Prostate gland (tissue), 2 donors: ENCODE results near the gene CNDP2. TPM values are rescaled to one million over a fixed set of nuclear protein-coding genes. Genes with fewer than 3 reads are reported as not detected.

ENCODE experiments used
- DNase-seq: peaks from one replicate; pipeline ENCODE4 v3.0.0-alpha.2; 2019; ENCODE audit warnings: low spot score
- H3K27ac ChIP-seq, 2 donors: fragments of 200-600 bp; sonication (generic); 2 replicates each; pipeline ENCODE4 v1.5.1; 2017 to 2019
- H3K27me3 ChIP-seq: fragments of 200-600 bp; sonication (generic); replicated peaks from 2 replicates; pipeline ENCODE4 v1.5.1; 2019; ENCODE audit not compliant: insufficient read depth
- H3K36me3 ChIP-seq, 2 donors: fragments of 200-600 bp; sonication (generic); 1 replicate in 1 of 2; 2 replicates in 1 of 2; pipeline versions ENCODE4 v1.5.1 to v1.8.1; 2017 to 2019
- H3K4me1 ChIP-seq: fragments of 200-600 bp; sonication (generic); replicated peaks from 2 replicates; pipeline ENCODE4 v1.5.1; 2019
- H3K4me3 ChIP-seq, 2 donors: fragments of 200-600 bp; sonication (generic); 2 replicates each; pipeline ENCODE4 v1.5.1; 2017 to 2019
- H3K9me3 ChIP-seq: fragments of 200-600 bp; sonication (generic); 2 replicates; pipeline ENCODE4 v1.5.1; 2017
- CTCF ChIP-seq, 4 experiments: fragments of 200-600 bp in 2 of 4; fragments of 450-650 bp in 2 of 4; sonication (generic) in 2 of 4; IDR thresholded peaks; 1 replicate in 3 of 4; 2 replicates in 1 of 4; pipeline ENCODE4 v1.5.1; 2016 to 2019; ENCODE audit warnings: antibody characterized with exemption in 4 of 4, mild to moderate bottlenecking in 2 of 4, moderate library complexity in 2 of 4
- POLR2A ChIP-seq: fragments of 450-650 bp; IDR thresholded peaks from one replicate; pipeline ENCODE4 v1.6.1; 2016; ENCODE audit warnings: antibody characterized with exemption, mild to moderate bottlenecking
- POLR2AphosphoS5 ChIP-seq: sonication (generic); formaldehyde crosslinking; IDR thresholded peaks from one replicate; pipeline ENCODE4 v1.6.1; 2017; ENCODE audit warnings: antibody characterized with exemption
- WGBS: methylation state at CpG from one replicate; pipeline ENCODE4 v1.1.5; 2018; 5-methylcytosine and 5-hydroxymethylcytosine counted together
- intact Hi-C: fragments of 100-400 bp; cut with DNase I; formaldehyde crosslinking; loops from one replicate; pipeline ENCODE4 v1.14.2; 2022
- total RNA-seq, 2 donors: library from RNA; depleted of rRNA; stranded (reverse); fragments of >200 nt; gene quantifications; one replicate each; pipeline ENCODE4 v1.1.0, GENCODE V29; 2016

Gene CNDP2
- total RNA-seq, 2 donors from 2014 or later = 144 to 294 TPM

GRCh38 chr18:74518456-74519295 is 22.5 kb downstream of the CNDP2 start:
- TF ChIP-seq CTCF (IDR thresholded peaks at IDR 0.05) = no peak
- no peak for TF ChIP-seq POLR2A
- TF ChIP-seq POLR2AphosphoS5 = no peak
- intact Hi-C loops = no loop called here

GRCh38 chr18:74519320-74520095 is 23.3 kb downstream of the CNDP2 start:
- no peak for DNase-seq
- no peaks in the 10 kb centered on the region for H3K9me3 ChIP-seq
- no peaks in the 10 kb centered on the region for H3K27me3 ChIP-seq
- no peak overlapping the region for H3K4me3 ChIP-seq
- intact Hi-C loops = no loop called here
- TF ChIP-seq POLR2AphosphoS5 = no peak
- TF ChIP-seq POLR2A = no peak
- no peak for TF ChIP-seq CTCF (IDR thresholded peaks at IDR 0.05)
- H3K4me1 ChIP-seq = no peaks in the 10 kb centered on the region
- peaks cover 0 to 39% of the 10 kb centered on the region in 2 donors for H3K36me3 ChIP-seq
- 93% methylated on average over 16 of the region's 18 CpGs for WGBS
- H3K27ac ChIP-seq = no peak overlapping the region

More at GRCh38 chr18:74518456-74519295, 22.5 kb downstream of the CNDP2 start:
- Histone ChIP-seq H3K36me3 (peaks cover 0 to 39% of the 10 kb centered on the region in 2 donors), H3K27ac (no peak overlapping the region), H3K4me1 (no peaks in the 10 kb centered on the region), H3K4me3 (no peak overlapping the region), H3K9me3 (no peaks in the 10 kb centered on the region), H3K27me3 (no peaks in the 10 kb centered on the region)
- no peak for DNase-seq
- WGBS = 83% methylated on average over 32 of the region's 32 CpGs

GRCh38 chr18:74520096-74520833 is 24.1 kb downstream of the CNDP2 start:
- H3K9me3 ChIP-seq = no peaks in the 10 kb centered on the region
- WGBS = 89% methylated on average over 14 of the region's 14 CpGs
- peaks cover 0 to 38% of the 10 kb centered on the region in 2 donors for H3K36me3 ChIP-seq
- no peak for DNase-seq
- no peaks in the 10 kb centered on the region for H3K27me3 ChIP-seq
- no peaks in the 10 kb centered on the region for H3K4me1 ChIP-seq
- H3K27ac ChIP-seq = no peak overlapping the region
- intact Hi-C loops = no loop called here
- TF ChIP-seq CTCF (IDR thresholded peaks at IDR 0.05) = no peak
- no peak for TF ChIP-seq POLR2A
- TF ChIP-seq POLR2AphosphoS5 = no peak
- H3K4me3 ChIP-seq = no peak overlapping the region

- H3K4me1 ChIP-seq = no peaks in the 10 kb centered on the region
- H3K36me3 ChIP-seq = peaks cover 0 to 29% of the 10 kb centered on the region in 2 donors
- no peak overlapping the region for H3K27ac ChIP-seq
- intact Hi-C loops = no loop called here
- H3K4me3 ChIP-seq = no peak overlapping the region
- H3K9me3 ChIP-seq = no peaks in the 10 kb centered on the region
- no peak for TF ChIP-seq POLR2A
- no peaks in the 10 kb centered on the region for H3K27me3 ChIP-seq
- no peak for DNase-seq
- WGBS = 94% methylated on average over 15 of the region's 15 CpGs
Observed at GRCh38 chr18:74521068-74521725, 25.0 kb downstream of the CNDP2 start.
